GM23248 (cell line): ENCODE data around the gene TMEM131L.

ENCODE experiments used
- EZH2 ChIP-seq: fragments of 200-600 bp; sonication (generic); IDR thresholded peaks from 2 replicates; pipeline ENCODE4 v1.6.1; 2018; ENCODE audit warnings: antibody characterized with exemption, mild to moderate bottlenecking; ENCODE audit not compliant: insufficient read depth, poor library complexity, severe bottlenecking
- EZH2phosphoT487 ChIP-seq: fragments of 200-600 bp; sonication (generic); IDR thresholded peaks from 2 replicates; pipeline ENCODE4 v1.6.1; 2018; ENCODE audit warnings: antibody characterized with exemption, moderate library complexity, mild to moderate bottlenecking, low read depth; ENCODE audit not compliant: insufficient read depth

DNA sequence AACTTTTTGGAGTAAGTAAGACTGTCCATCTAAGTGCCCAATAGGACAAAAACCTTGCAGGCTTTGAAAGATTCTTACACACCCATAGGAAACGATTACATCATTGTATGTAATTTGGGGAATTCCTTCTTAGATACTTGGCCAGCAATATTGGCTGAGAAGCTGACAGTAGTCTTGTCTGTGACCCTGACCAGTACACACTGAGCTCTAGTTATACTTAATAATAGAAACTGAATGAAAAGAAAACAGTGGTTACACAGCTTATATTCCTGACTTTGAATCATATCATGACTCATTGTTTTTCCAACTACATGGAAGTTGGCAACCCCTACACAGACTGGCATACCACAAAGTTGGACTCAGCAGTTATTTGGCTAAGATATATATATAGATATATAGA is 210.8 kb downstream of the TMEM131L start:
- TF ChIP-seq EZH2 (no peak), EZH2phosphoT487 (no peak)
